Endodermal cell (in vitro differentiated cells): ENCODE results near the gene SMIM11. TPM values are rescaled to one million over a fixed set of nuclear protein-coding genes. Genes with fewer than 3 reads are reported as not detected.

ENCODE experiments used
- DNase-seq: peaks from one replicate; pipeline ENCODE4 v3.0.0-alpha.2; 2017
- H3K27ac ChIP-seq: 2 replicates; pipeline ENCODE4 v1.5.1; 2013; ENCODE audit warnings: mild to moderate bottlenecking, low read depth, low read length, moderate library complexity
- H3K27me3 ChIP-seq: 2 replicates; pipeline ENCODE4 v1.6.1; 2013; ENCODE audit warnings: mild to moderate bottlenecking, low read length, moderate library complexity; ENCODE audit not compliant: insufficient read depth, control insufficient read depth, poor library complexity, severe bottlenecking
- H3K36me3 ChIP-seq: 2 replicates; pipeline ENCODE4 v1.7.0; 2013; ENCODE audit warnings: mild to moderate bottlenecking, low read length, moderate library complexity; ENCODE audit not compliant: control insufficient read depth, insufficient read depth
- H3K4me1 ChIP-seq: one replicate; pipeline ENCODE4 v1.7.0; 2013; ENCODE audit warnings: low read length; ENCODE audit not compliant: control insufficient read depth, insufficient read depth
- H3K4me3 ChIP-seq: 2 replicates; pipeline ENCODE4 v1.5.1; 2013; ENCODE audit warnings: mild to moderate bottlenecking, low read length, moderate library complexity
- H3K9ac ChIP-seq: 2 replicates; pipeline ENCODE4 v1.6.1; 2013; ENCODE audit warnings: mild to moderate bottlenecking, low read length, moderate library complexity; ENCODE audit not compliant: poor library complexity, severe bottlenecking; ENCODE audit errors: extremely low read depth
- H3K9me3 ChIP-seq: 2 replicates; pipeline ENCODE4 v1.6.1; 2013; ENCODE audit warnings: mild to moderate bottlenecking, low read length, moderate library complexity; ENCODE audit not compliant: control insufficient read depth
- H3K27ac Mint-ChIP-seq: 2 replicates; pipeline ENCODE4 v1.8.0; 2020; ENCODE audit warnings: mixed read lengths
- H3K27me3 Mint-ChIP-seq: 2 replicates; pipeline ENCODE4 v1.8.0; 2021; ENCODE audit warnings: mild to moderate bottlenecking, mixed read lengths; ENCODE audit not compliant: insufficient read depth
- H3K36me3 Mint-ChIP-seq: 2 replicates; pipeline ENCODE4 v1.8.0; 2020; ENCODE audit warnings: low read depth, mixed read lengths
- H3K4me1 Mint-ChIP-seq: 2 replicates; pipeline ENCODE4 v1.8.0; 2020; ENCODE audit warnings: mixed read lengths
- H3K4me3 Mint-ChIP-seq: 2 replicates; pipeline ENCODE4 v1.8.0; 2020; ENCODE audit warnings: mild to moderate bottlenecking, moderate library complexity, mixed read lengths
- H3K9me3 Mint-ChIP-seq: 2 replicates; pipeline ENCODE4 v1.8.0; 2020; ENCODE audit warnings: mild to moderate bottlenecking, mixed read lengths
- WGBS, 2 experiments: methylation state at CpG; one replicate each; pipeline versions ENCODE4 v1.1.5 to v1.1.7; 2013; ENCODE audit warnings: missing lambda C conversion rate in 2 of 2, mixed read lengths in 1 of 2; ENCODE audit not compliant: insufficient coverage in 1 of 2, insufficient read length in 1 of 2; 5-methylcytosine and 5-hydroxymethylcytosine counted together
- total RNA-seq, 2 donors: library from RNA; stranded (reverse); fragmentation: NEBNext Ultra II Directional in 1 of 2; extraction: Animal tissue kit (Norgen Biotek cat#: 25700) in 1 of 2; gene quantifications; 2 replicates in 1 of 2; 3 replicates in 1 of 2; pipeline ENCODE4 v1.2.1, GENCODE V29; 2021
- TF ChIP-seq, protein P1 (sequence below): fragments of 200-600 bp; sonication (generic); conservative IDR thresholded peaks from 2 replicates; pipeline ENCODE4 v1.5.0; 2021; ENCODE audit warnings: antibody characterized with exemption, mild to moderate bottlenecking

The SMIM11 gene
- total RNA-seq, 2 donors from 2014 or later = 2.4 to 10.5 TPM

GRCh38 chr21:34336245-34336644, 39.1 kb upstream of the SMIM11 start:
- H3K9me3 ChIP-seq = no peaks in the 10 kb centered on the region
- TF ChIP-seq, protein P1, sequence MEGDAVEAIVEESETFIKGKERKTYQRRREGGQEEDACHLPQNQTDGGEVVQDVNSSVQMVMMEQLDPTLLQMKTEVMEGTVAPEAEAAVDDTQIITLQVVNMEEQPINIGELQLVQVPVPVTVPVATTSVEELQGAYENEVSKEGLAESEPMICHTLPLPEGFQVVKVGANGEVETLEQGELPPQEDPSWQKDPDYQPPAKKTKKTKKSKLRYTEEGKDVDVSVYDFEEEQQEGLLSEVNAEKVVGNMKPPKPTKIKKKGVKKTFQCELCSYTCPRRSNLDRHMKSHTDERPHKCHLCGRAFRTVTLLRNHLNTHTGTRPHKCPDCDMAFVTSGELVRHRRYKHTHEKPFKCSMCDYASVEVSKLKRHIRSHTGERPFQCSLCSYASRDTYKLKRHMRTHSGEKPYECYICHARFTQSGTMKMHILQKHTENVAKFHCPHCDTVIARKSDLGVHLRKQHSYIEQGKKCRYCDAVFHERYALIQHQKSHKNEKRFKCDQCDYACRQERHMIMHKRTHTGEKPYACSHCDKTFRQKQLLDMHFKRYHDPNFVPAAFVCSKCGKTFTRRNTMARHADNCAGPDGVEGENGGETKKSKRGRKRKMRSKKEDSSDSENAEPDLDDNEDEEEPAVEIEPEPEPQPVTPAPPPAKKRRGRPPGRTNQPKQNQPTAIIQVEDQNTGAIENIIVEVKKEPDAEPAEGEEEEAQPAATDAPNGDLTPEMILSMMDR = no peak
- no peak for DNase-seq
- 87 to 100% methylated on average over 1 to 5 of the region's 5 CpGs for WGBS, 2 experiments
- H3K36me3 Mint-ChIP-seq = no peaks in the 10 kb centered on the region
- H3K4me3 ChIP-seq = no peak overlapping the region
- no peaks in the 10 kb centered on the region for H3K27me3 ChIP-seq
- H3K27ac ChIP-seq = no peak overlapping the region
- H3K4me1 Mint-ChIP-seq = peaks cover 11% of the 10 kb centered on the region
- H3K27ac Mint-ChIP-seq = no peak overlapping the region
- H3K27me3 Mint-ChIP-seq = no peaks in the 10 kb centered on the region
- H3K4me3 Mint-ChIP-seq = no peak overlapping the region
- no peaks in the 10 kb centered on the region for H3K36me3 ChIP-seq
- H3K4me1 ChIP-seq = peaks cover 5% of the 10 kb centered on the region
- H3K9ac ChIP-seq = no peak overlapping the region
- no peaks in the 10 kb centered on the region for H3K9me3 Mint-ChIP-seq

DNA sequence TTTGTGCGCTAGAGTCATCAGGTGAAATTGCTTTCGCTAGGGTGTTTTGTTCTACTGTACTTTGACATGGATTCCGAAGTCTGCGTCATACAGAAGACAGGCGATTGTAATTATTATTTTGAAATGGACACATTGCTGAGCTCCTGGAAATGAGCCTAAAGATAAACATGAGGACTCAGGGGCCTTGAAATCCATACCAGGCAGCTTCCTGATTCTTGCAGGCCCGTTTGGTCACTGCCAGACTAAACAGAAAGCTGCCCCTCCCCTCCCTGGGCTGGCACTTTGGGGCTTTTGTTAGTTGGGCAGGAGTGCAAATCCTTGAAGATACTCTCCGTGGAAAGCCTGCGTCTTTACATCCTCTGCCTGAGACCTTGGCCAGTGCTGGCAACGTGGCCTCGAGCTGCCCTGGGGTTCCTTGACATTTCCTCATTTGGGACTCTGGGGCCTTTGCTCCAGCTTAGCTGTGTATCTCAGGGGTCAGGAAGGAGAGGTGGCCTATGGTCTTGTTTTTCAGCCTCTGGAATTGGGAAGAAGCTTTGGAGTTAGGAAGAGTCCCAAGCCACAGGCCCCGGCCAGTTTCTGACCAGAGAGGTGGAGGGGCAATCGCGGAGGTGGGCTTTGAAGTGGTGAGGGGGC, 38.4 kb upstream of the SMIM11 start:
- Mint-ChIP-seq H3K36me3 (no peaks in the 10 kb centered on the region), H3K9me3 (no peaks in the 10 kb centered on the region), H3K27ac (no peak overlapping the region), H3K4me1 (peaks cover 11% of the 10 kb centered on the region), H3K27me3 (no peaks in the 10 kb centered on the region), H3K4me3 (no peak overlapping the region)
- Histone ChIP-seq H3K9ac (no peak overlapping the region), H3K4me1 (peaks cover 5% of the 10 kb centered on the region), H3K27ac (no peak overlapping the region), H3K36me3 (no peaks in the 10 kb centered on the region), H3K9me3 (no peaks in the 10 kb centered on the region), H3K27me3 (no peaks in the 10 kb centered on the region), H3K4me3 (no peak overlapping the region)
- 92 to 93% methylated on average over 9 to 13 of the region's 13 CpGs for WGBS, 2 experiments
- no peak for DNase-seq
- TF ChIP-seq, protein P1 = no peak

GRCh38 chr21:34337741-34338140, 37.6 kb upstream of the SMIM11 start:
- Histone ChIP-seq H3K9ac (no peak overlapping the region), H3K4me1 (peaks cover 5% of the 10 kb centered on the region), H3K27me3 (no peaks in the 10 kb centered on the region), H3K36me3 (no peaks in the 10 kb centered on the region), H3K9me3 (no peaks in the 10 kb centered on the region), H3K27ac (no peak overlapping the region), H3K4me3 (no peak overlapping the region)
- DNase-seq = peak; percentile 17
- 76 to 82% methylated on average over 6 of the region's 6 CpGs for WGBS, 2 experiments
- no peaks in the 10 kb centered on the region for H3K27me3 Mint-ChIP-seq
- no peak overlapping the region for H3K27ac Mint-ChIP-seq
- TF ChIP-seq, protein P1 = no peak
- H3K36me3 Mint-ChIP-seq = no peaks in the 10 kb centered on the region
- peaks cover 11% of the 10 kb centered on the region for H3K4me1 Mint-ChIP-seq
- no peaks in the 10 kb centered on the region for H3K9me3 Mint-ChIP-seq
- H3K4me3 Mint-ChIP-seq = no peak overlapping the region
